Kasumi-1 (cell line): ENCODE data around the gene TFF1.
"Not testable (repeated sequence)": the region's sequence is repeated elsewhere in the genome, so short reads cannot be mapped to it uniquely, and the experiment has no call there.

Experiments used
- DNase-seq, 2 experiments: peaks; one replicate each; lab custom pipeline; 2025; lab: John Stamatoyannopoulos, UW

Gene TFF1

DNA sequence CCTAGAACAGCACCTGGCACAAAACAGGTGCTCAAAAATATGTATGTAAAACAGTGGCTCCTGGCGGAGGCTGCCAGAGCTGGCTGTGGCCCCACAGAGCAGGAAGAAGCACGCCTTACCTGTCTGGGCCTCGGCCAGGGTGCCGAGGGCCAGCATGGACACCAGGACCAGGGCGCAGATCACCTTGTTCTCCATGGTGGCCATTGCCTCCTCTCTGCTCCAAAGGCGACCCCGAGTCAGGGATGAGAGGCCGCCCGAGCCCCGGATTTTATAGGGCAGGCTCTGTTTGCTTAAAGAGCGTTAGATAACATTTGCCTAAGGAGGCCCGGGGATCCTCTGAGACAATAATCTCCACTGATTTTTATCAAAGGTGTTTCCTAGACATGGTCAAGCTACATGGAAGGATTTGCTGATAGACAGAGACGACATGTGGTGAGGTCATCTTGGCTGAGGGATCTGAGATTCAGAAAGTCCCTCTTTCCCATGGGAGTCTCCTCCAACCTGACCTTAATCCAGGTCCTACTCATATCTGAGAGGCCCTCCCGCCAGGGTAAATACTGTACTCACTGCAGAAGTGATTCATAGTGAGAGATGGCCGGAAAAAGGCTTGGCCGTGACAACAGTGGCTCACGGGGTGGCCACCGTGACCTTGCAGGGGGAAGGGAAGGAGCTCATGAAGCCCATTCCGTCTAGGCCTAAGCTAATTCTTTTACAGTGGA, at the start of gene TFF1:
TFF1 (minus strand) TSS at position 244 of the 719 bp plus-strand sequence; CDS start at position 204, 40 bp downstream.
- no peak for DNase-seq

DNA sequence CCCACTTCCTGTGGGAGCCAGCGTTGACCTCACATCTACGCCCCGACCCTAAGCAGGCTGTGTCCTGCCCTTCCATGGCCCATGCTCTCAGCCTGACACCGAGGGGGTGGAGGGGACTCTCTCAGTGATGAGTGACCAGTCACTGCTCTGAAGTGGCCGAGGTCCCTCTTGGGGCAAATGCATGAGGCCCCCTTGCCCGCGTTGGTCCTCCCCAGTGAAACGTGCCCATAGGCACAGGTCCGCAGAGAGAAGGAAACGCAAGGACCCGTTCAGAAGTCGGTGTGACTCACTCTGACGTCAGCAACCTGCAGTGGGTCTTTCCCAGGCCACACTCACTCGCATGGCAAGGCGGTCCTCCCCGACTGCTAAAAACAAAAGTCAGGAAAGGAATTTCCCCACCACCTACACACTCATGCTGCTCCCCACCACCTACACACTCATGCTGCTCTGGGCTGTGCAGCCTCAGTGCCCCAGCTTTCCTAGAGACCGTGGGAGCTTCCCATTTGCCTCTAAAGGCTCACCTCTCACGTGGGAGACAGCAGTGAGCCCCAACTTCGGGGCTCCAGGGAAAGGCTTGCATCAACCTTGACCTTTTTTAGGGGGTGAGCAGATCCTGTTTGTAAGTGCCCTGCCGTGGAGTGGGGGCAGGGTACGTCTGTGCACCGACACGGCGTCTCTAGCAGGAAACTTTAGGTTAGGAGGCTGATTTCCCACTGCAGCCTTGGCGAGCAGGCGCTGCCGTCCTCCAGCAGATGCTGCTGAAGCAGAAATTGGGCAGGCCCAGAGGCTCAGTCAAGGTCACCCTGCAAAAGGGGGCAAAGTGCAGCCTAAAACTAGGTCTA, 48.8 kb upstream of the TFF1 start:
- DNase-seq: no peak

DNA sequence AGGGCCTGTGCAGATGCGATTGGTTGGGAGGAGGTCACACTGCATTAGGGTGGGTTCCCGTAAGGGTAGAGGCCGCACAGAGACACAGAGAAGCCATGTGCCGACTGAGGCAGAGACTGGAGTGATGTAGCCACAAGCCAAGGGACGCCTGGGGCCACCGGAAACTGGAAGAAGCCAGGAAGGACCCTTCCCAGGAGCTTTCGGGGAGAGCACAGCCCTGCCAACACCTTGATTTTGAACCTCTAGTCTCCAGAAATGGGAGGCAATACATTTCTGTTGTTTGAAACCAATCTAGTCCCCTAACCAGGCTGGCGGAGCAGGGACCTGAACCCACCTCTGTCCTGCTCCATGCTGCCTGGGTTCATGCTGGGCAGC, 48.2 kb upstream of the TFF1 start:
- DNase-seq: no peak

DNA sequence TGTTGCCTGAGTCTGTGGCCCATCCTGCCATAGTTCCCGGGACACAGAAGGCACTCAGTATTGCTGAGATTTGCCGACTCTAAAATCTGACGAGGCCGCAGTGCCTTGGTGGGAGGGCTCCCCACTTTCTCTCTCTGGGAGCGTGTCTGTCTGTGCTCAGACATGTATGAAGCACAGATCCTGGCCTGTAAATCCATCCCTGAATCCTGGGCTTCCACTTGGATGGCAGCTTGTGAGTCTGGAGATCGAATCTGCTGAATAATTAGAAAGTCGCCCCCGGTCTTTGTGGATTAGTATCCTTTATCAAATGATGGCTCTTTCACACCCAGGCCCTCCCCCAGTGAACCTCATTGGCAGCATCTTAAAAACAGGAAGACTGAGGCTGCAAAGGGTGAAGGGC, 47.7 kb upstream of the TFF1 start:
- no peak for DNase-seq

DNA sequence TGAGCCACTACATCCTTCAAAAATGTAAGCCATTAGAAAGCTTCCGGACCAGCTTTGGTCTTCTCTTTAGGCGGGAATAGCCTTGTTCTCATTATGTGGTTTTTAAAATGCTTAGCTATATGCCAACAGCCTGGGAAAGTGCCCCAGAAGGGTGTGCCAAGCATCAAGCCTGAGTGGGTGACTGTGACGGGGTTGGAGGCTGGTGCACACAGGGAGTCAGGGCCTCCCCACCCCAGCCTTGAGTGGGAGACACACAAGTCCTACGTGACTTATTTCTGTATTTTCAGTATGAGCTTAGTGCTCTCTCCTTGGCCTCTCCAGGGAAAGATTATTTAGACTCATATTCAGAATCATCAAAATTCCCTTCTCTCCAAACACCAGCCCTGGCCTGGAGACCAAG, 47.2 kb upstream of the TFF1 start:
- no peak for DNase-seq

DNA sequence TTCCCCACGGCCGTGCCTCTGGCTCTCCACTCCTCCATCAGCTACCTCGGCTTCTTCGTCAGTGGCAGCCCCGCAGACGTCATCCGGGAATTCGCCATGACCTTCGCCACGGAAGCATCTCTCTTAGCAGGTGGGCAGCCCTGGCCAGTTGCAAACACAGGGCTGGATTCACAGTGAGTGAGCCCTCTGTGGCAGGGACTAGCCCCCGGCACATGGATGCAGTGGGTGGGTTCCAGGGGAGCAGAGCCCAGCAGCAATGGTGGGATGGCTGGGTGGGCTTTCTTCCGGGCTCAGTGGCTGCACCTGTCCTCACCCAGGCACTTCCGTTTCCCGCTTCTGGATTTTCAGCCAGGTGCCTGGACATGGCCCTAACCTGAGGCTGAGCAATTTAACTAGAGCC, 46.8 kb upstream of the TFF1 start:
- DNase-seq: no peak

DNA sequence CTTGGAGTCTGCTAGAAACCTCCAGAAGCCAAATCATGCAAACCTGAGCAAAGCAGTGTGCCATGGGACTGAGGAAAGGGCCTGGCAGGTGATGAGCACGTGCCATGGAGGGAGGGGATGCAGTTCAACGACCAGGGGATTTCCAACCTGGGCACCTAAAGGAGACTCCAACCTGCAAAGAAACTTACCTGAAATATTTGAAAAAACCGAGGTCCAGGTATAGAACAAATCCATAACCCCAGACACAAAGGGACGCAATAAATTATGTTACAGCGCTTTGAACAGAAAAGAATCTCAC, 46.2 kb upstream of the TFF1 start:
- DNase-seq: no peak

DNA sequence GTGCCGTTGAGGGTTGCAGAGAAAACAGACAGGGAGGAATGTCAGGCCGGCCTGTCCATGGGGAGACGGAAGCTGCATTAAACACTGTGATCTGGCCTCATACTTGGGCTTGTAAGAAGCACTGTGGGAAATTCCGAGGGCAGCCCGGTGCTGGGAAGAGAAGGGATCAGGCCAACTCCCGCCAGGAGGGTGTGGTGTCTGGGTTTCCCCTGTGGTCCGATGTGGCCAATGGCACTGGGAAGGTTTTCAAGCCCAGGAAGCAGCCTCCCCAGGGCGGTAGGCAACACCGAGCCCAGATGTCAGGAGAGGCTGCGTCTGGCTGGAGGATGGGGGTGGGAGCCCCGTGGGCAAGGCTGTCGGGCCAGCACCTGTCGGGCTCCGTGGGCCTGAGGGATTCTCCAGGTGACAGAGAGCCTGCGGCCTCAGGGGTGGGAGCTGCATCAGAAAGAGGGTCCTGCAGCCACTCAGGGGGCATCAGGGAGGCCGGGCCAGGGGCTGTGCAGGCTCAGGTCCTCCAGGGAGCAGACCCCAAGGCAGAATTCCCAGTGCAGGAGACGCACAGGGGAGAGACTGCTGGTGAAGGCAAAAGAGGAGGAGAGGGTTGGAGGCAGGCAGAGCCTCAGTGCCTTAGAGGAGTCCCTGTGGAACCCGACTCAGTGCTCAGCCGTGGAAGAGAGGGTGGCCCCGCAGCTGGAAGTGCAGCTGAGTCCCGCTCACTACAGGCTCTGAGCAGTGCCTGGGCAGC, 45.7 kb upstream of the TFF1 start:
- no peak for DNase-seq

DNA sequence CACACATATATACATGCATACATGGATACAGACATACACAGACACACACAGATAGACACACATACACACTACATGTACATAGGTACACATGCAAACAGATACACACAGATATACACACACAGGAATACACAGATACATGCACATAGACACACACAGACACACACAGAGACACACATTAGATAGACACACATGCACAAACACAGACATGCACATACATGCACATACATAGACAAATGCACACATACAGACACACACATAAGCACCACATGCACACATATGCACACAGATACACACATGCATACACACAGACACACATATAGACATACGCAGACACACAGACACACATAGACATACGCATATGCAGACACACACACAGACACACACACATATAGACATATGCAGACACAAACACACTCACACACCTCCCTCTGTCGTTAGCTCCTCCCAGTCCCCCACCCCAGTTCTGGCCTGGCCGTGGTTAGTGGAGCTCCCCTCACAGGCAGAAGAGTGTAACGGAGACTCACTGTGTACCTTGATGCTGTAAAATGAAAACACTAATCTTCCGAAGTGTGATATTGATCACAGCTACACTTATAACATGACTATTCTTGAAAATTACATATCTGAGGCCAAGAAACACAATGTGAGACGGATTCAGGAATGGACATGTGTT, 45.0 kb upstream of the TFF1 start:
- DNase-seq: peak in 1 of 2 experiments; percentile 35

DNA sequence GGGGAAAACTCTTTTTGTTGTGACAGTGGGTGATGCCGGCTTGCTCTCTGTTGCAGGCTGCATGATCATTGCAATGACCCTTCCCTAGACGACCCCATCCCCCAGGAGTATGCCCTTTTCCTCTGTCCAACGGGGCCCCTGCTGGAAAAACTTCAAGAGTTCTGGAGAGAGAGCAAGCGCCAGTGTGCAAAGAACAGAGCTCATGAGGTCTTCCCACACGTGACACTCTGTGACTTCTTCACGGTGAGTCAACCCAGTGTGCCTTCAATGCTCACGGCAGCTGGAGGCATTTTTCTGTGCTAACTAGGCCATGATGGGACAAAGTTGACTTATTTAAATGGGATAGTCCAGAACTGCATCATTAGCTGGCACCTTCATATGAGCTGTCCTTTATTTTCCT, 43.0 kb upstream of the TFF1 start:
- DNase-seq: no peak

DNA sequence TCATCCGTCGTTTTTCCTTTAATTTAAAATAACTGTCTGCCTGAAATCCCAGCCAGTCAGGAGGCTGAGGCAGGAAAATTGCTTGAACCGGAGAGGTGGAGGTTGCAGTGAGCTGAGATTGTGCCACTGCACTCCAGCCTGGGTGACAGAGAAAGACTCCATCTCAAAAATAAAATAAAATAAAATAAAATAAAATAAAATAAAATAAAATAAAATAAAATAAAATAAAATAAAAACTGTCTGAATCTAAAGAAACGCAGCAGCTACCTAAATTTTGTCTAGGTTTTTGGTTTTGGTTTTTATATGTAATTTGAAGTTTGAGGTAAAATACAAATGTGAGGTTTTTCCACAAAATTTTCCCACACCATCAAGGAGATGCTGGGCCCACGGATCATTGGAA, 42.4 kb upstream of the TFF1 start:
- DNase-seq: not testable (repeated sequence)

DNA sequence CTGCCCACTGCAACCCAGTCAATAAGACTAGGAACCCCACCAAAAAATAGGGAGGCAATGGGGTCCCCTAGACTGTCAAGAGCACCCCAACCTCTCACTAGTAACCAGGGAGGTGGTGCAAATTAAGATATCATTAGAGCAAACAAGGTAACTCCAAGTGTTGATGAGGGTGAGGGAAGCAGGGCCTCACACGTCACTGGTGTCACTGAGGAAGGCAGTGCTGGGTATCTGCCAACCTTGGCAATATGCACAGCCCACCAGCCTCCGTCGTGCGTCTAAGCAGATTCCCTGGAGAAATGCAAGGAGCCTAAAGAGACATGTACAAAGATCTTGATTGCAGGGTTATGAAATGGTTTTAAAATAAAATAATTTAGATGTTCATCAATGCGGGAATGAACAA, 41.1 kb upstream of the TFF1 start:
- DNase-seq: no peak

DNA sequence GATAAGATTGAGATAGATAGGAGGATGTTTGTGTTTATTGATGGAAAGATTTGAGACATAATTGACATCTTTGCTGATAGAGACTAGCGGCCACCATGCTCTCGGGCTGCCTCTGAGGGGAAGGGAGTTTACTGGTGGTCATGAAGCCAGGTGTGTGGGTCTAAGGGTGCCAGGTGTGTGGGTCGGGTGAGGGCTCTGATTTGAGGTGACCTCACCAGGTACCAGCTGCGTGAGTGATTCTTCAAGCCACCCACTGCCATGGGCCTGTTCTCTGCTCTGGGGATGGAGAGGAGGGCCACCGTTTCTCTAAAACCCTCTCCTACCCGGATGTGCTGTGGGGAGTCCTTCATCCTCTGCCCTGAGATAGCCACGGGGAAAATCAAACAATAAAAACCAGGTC, 40.5 kb upstream of the TFF1 start:
- no peak for DNase-seq

DNA sequence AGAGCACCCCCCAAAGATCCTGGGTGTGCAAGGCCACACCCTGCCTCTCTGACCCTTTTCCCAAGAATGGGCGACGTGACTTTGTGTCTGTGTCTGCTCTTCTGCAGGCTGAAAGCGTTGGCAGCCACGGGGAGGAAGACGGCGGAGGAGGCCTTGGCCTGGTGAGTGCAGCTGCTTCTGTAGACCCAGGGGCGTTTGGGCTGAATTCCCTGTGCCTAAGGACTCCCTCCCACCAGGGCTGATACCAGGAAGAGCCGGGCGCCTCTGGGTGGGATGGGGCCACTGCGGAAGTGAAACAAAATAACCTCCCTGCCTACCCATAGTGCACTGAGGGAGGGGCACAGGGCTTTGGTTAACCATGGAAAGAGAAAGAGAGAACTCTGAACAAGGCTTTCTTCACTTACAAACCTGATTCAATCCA, 39.9 kb upstream of the TFF1 start:
- no peak for DNase-seq

DNA sequence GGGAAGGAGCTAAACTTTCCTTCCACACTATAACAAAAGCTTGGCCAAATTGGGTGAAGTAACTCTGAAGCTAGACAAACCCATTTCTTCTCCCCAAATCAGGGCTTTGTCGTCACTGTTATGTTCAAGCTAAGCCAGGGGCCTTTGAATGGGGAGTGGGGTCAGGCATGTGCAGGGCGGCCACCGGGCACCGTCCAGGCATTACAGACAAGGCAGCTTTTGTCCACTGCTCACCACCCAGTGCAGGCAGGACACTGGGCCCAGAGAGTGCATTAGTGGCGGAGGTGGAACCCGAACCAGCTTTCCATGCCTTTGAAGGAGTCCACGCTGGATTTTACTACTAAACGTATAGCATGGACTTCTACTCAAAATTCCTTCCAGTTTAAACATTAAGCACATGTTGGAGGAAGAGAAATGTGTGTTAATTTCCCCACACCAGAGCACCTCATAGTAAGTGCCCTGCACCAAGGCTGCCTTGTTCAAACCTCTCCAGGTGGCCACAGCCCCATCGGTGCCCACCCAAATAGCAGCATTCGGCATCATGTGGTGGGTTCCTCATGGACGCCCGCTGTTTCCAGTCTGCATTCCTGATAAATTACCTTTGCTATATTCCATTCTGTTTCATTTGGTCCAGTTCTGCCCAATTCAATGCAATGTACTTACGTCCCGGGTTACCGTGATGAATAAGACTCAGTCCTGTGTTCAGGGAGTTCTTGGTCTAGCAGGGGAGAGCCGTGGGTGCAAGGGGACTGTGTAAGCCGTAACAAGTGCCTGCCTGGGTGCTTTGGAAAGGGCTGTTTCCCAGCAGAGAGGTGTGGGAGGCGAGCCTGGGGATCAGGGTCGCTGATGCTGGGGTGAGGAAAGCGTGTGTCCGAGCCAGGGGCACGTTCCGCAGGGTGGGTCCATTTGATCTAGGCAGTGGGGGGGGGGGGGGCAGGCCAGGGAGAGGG, 39.0 kb upstream of the TFF1 start:
- DNase-seq: no peak

DNA sequence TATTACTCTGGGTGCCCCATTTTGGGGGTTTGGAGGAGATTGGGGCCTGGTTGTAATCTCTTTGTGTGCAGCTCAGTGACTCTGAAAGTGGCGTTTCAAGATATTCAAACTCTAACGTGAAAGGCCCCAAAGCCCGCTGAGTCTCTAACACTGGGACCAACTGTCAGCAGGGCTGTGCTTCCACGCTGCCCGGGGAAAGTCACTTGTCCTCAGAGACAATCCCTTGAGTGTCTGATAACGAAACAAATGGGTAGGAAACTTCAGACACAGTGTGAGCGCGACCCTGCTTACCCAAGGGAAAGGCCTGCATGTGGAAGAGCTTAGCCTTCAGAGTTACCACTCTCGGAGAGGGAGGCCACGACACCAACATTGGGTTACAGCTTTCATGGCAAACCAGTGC, 38.2 kb upstream of the TFF1 start:
- DNase-seq: no peak

DNA sequence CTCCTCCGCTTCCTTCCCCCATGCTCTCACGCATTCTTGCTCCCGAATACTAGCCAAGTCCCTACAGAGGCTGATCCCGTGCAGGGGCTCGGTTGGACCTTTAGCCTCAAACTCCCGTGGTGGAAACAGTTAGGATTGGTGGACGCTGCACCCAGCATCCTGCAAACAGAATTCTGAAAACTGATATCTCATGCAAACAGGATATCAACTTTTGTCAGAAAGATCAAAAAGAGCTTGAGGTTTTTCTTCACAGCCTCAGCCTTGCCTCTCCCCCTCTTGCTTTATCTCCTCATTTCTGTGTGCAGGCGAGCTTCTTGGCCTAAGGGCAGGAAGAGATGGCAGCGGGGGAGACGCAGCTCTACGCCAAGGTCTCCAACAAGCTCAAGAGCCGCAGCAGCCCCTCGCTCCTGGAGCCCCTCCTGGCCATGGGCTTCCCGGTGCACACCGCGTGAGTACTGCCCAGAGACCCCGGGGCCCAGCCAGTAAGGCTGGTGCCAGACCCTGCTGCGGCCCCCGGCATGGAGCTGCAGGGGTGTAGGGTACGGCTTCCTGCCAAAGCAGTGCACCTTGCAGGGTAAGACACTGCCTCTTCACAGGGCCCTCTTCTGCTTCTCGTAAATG, 37.4 kb upstream of the TFF1 start, which contains the start of gene UBASH3A:
UBASH3A (plus strand) TSS at position 292 of the 621 bp plus-strand sequence; CDS start at position 336, 44 bp downstream.
- no peak for DNase-seq

DNA sequence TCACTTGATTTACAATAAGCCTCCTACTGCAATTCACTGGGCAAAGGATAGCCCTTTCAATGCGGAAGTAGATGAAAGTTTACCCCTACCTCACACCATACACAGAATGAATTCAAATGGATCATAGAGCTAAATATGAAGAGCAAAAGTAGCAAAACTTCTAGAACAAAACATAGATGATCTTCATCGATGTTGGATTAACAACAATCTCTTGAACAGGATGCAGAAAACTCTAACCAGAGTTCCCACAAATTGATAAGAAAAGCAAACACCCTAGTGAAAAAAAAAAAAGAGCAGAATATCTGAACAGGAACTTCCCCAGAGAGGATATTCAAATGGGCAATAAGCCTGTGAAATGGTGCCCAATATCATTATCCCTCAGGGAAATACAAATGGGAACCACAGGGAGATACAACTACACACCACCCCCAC, 35.5 kb upstream of the TFF1 start:
- DNase-seq: no peak

DNA sequence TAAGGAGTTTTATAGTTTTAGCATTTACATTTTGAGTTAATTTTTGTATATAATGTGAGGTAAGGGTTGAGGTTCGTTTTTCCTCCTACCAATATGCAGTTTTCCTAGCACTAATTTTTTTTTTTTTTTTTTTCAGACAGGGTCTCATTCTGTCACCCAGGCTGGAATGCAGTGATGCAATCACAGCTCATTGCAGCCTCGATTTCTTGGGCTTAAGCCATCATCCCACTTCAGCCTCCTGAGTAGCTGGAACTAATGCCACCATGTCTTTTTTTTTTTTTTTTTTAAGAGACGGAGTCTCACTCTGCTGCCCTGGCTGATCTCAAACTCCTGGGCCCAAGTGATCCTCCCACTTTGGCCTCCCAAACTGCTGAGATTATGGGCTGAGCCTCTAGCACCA, 34.8 kb upstream of the TFF1 start:
- no peak for DNase-seq

DNA sequence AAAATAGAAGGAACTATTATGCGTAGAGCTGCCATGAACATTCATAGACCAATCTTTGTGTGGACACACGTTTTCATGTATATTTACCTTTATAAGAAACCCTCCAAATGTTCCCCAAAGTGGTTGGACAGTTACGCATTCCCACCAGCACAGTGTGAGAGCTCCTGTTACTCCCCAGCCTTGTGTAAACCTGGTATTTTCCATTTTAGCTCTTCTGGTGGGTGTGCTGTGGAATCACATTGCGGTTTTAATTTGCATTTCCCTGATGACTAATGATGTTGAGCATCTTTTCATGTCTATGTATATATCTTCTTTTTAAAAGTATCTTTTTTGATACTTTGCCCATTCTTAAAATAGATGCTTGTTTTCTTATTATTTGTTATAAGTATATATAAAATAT, 34.2 kb upstream of the TFF1 start:
- no peak for DNase-seq
